Colon (tissue), 2 donors: ENCODE data around the gene CHRNB2.

Experiments used
- FAIRE-seq: peaks from 2 replicates; lab custom pipeline; 2012; peaks lifted over from hg19 to GRCh38; lab: Jason Lieb, UNC
- donor health status: control.
- donor health status: control.

CHRNB2 gene

GRCh38 chr1:154611150-154611862 lies 43.7 kb downstream of the CHRNB2 start:
- FAIRE-seq: no peak

- no peak for FAIRE-seq
These were observed 46.7 kb downstream of the CHRNB2 start for GRCh38 chr1:154614247-154614646.

- FAIRE-seq: no peak
These were observed 47.3 kb downstream of the CHRNB2 start for GRCh38 chr1:154614901-154615300.

GRCh38 chr1:154615411-154615810 lies 47.8 kb downstream of the CHRNB2 start:
- no peak for FAIRE-seq

- no peak for FAIRE-seq
These were observed 49.2 kb downstream of the CHRNB2 start for GRCh38 chr1:154616659-154617345.

GRCh38 chr1:154619181-154619948 lies 51.8 kb downstream of the CHRNB2 start:
- FAIRE-seq: no peak

GRCh38 chr1:154620751-154621150 lies 53.2 kb downstream of the CHRNB2 start:
- FAIRE-seq: no peak

- no peak for FAIRE-seq
These were observed 54.3 kb downstream of the CHRNB2 start for GRCh38 chr1:154621875-154622274.

GRCh38 chr1:154622503-154623039 lies 55.0 kb downstream of the CHRNB2 start:
- FAIRE-seq: no peak

- FAIRE-seq: no peak
These were observed 55.8 kb downstream of the CHRNB2 start for GRCh38 chr1:154623358-154623757.

GRCh38 chr1:154624746-154625643 lies 57.4 kb downstream of the CHRNB2 start:
- no peak for FAIRE-seq

GRCh38 chr1:154626456-154627256 lies 59.1 kb downstream of the CHRNB2 start:
- no peak for FAIRE-seq

- FAIRE-seq: no peak
These were observed 59.9 kb downstream of the CHRNB2 start for GRCh38 chr1:154627257-154628120.

GRCh38 chr1:154628121-154628405 lies 60.5 kb downstream of the CHRNB2 start:
- FAIRE-seq: no peak

GRCh38 chr1:154629061-154629674 lies 61.6 kb downstream of the CHRNB2 start:
- no peak for FAIRE-seq
